Ureter (tissue), 1 donor: ENCODE data around the gene DYRK1B. TPM values are rescaled to one million over a fixed set of nuclear protein-coding genes. Genes with fewer than 3 reads are reported as not detected.
"Not testable (repeated sequence)": the region's sequence is repeated elsewhere in the genome, so short reads cannot be mapped to it uniquely, and the experiment has no call there.

Source experiments
- DNase-seq: peaks from one replicate; pipeline ENCODE4 v3.0.0-alpha.2; 2020; ENCODE audit warnings: low spot score
- total RNA-seq: library from RNA; stranded (reverse); gene quantifications from one replicate; pipeline ENCODE4 v1.2.4, GENCODE V29; 2023
- donor health status: DM: yes; HTN: yes; CAD: no.

The DYRK1B gene
- 19.7 TPM for total RNA-seq

- DNase-seq, result peak; percentile 99
Measured at GRCh38 chr19:39833464-39834286, at the start of gene DYRK1B. Gene DYRK1B (minus strand): TSS chr19:39834162. CDS start chr19:39831867, 2,295 bp downstream.

GRCh38 chr19:39882645-39883044 lies 48.7 kb upstream of the DYRK1B start:
- DNase-seq, result not testable (repeated sequence)

DNA sequence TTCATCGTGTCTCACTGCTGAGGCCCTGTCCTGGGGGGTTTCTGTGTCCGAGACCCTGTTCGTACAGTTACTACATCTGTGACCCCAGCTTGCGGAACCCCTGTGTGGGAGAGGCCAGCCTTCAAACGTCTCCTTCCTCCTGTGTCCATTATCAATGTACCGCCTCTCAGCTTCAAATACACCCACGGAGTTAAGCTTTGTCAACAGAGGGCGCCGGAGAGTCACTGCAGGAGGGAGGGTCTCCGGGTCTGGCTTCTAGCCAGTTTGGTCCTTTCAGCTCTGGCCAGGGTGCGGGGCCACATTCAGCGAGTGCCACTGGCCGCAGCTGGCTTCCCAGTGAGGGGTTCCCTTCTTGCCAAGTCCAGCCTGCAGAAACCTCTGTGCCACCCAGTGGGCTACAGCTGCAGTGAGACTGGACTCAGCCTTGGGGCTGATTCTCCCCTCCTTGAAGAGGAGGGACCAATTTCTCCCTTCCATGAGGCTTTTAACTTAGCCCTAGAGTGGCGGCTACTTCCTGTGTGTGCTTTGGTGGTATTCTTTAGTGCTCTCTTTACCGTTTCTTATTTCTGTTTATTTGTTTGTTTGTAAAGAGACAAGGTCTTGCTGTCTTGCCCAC lies 47.6 kb upstream of the DYRK1B start:
- not testable (repeated sequence) for DNase-seq

DNA sequence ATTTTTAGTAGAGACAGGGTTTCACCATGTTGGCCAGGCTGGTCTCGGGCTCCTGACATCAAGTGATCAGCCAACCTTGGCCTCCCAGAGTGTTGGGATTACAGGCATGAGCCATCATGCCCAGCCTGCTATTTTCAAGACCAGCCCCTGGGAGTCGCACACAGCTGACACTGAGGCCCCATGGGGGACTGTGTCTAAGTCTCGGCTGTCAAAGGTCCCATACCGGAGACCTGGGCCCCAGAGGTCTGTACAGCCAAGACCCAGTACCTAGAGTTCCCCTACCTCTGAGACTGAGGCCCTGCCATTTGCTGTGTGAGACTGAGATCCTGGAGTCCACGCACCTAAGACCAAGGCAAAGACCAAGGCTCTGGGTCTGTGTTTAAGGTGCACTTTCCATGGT lies 46.3 kb upstream of the DYRK1B start:
- not testable (repeated sequence) for DNase-seq

GRCh38 chr19:39879796-39880195 lies 45.8 kb upstream of the DYRK1B start:
- not testable (repeated sequence) for DNase-seq

- not testable (repeated sequence) for DNase-seq
Measured at GRCh38 chr19:39878866-39879265, 44.9 kb upstream of the DYRK1B start.

- no peak for DNase-seq
Measured at GRCh38 chr19:39878398-39878797, 44.4 kb upstream of the DYRK1B start.

GRCh38 chr19:39877982-39878381 lies 44.0 kb upstream of the DYRK1B start:
- DNase-seq, result not testable (repeated sequence)

DNA sequence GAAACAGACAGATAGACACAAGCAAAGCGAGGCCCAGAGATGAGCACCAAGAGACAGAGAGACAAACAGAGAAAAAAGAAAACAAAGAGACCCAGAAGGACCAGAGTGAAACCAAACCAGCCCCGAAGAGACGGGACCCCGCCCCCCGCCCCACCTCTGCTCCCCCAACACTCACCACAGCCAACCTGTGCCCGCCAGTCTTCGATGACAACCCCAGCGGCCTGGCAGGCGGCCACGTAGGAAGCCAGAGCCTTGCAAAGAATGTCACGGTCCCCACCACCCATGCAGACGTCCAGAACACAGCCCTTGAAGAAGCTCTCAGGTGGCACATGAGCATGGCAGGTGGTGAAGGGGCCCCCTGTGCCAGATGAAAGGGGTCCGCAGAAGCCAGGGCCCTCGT lies 43.5 kb upstream of the DYRK1B start:
- DNase-seq, result not testable (repeated sequence)

DNA sequence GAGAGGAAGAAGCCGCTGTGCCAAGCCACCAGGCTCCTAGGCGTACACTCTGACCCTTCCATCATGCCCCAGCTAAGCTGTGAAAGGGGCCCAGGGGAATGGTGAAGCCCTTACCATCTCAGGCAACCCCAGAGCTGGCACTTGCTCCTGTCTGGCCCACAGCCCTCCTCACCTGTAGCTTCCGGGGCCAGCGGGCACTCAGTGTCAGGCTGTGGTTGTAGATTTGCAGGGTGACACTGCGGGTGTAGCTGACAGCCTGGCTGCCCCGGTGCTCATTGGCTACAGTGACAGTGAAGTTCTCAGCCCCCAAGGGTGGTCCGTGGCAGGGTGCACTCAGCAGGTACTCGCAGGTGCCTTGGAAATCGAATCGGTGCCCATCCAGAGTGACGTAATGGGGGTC lies 42.5 kb upstream of the DYRK1B start:
- DNase-seq, result not testable (repeated sequence)

- not testable (repeated sequence) for DNase-seq
Measured at GRCh38 chr19:39875401-39875864, 41.5 kb upstream of the DYRK1B start.

- no peak for DNase-seq
Measured at GRCh38 chr19:39874404-39874803, 40.4 kb upstream of the DYRK1B start.

DNA sequence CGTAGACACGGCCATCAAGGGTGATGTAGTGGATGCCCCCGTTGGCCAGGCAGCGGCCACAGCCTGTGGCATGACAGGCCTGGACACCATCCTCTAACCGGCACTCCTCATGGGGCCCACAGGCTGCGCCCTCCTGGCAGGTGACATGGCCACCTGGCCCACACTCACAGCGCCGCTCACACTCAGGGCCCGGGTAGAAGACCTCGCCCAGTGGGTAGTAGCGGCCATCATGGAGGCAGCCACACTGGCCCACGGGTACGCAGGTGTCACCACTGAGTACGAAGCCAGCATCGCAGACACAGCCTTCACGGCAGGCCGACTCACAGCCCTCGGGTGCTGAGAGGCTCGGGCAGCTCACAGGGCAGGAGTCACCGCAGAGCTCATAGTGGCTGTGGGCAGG lies 39.4 kb upstream of the DYRK1B start:
- DNase-seq, result no peak

GRCh38 chr19:39871886-39872866 lies 38.2 kb upstream of the DYRK1B start:
- no peak for DNase-seq

DNA sequence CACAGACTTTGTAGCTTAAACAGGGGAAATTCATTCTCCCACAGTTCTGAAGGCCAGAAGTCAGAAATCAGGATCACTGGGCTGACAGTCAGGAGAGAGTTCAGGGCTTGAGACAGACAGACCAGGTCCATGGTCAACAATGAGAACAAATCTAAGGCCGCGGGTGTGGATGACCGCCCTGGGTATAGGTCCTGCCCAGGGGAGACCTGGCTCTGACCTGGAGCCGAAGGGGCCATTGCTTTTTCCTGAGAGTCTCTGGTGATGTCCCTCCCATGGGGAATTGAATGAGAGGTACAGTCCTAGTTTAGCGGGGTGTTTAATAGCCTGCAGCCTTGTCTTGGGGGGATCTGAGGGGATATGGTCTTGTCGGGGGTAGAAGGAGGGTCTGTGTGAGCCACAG lies 37.4 kb upstream of the DYRK1B start:
- no peak for DNase-seq

GRCh38 chr19:39870171-39870971 lies 36.4 kb upstream of the DYRK1B start:
- no peak for DNase-seq

GRCh38 chr19:39867952-39868351 lies 34.0 kb upstream of the DYRK1B start:
- no peak for DNase-seq

DNA sequence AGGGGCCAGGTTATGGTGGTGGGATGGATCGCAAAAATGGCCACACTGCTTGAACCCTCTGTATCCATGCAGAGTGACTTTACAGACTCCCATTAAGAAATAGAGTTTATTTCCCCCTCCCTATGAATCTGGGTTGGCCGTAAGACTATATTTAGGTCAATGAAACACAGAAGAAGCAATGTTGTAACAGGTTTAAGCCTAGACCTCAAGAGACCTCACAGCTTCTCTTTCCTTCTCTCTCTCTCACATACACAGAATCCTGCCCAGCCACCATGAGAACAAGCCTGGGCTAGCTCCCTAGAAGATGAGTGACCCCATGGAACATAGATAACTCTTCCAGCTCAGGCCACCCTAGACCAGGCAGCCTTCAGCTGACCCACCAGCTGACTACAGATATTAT lies 33.2 kb upstream of the DYRK1B start:
- no peak for DNase-seq

DNA sequence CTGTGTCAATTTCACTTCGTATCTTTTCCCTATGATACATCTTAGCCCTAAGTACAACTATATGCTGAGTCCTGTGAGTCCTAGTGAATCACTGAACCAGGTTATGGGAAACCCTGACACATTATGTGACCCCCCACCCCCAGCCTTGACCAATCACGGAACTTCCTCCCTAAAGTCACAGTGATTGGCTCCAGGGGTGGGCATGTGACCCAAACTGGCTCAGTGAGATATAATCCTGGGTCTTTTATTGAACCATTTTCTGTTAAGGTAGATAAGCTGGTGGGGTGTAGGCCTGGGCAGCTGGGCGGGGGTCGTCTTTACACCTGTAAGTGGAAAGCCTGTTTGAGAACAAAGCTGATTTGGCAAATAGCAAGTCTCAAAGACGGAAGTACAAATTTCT lies 32.0 kb upstream of the DYRK1B start:
- DNase-seq, result no peak

DNA sequence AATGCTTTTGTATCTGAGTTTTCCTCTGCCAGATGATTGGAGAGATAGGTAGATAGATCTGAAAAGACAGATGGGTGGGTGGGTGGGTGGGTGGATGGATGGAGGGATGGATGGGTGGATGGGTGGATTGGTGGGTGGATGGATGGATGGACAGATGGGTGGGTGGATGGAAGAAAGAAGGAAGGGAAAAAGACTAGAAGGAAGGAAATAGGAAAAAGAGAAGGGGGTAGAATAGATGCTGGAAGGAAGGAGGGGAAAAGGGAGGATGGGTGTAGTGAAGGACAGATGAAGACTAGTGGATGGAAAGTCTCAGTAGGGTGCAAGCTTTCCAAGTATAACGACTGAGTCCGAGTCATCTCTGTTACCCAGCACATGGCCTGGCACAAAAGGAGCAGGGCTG lies 31.2 kb upstream of the DYRK1B start:
- DNase-seq, result no peak

DNA sequence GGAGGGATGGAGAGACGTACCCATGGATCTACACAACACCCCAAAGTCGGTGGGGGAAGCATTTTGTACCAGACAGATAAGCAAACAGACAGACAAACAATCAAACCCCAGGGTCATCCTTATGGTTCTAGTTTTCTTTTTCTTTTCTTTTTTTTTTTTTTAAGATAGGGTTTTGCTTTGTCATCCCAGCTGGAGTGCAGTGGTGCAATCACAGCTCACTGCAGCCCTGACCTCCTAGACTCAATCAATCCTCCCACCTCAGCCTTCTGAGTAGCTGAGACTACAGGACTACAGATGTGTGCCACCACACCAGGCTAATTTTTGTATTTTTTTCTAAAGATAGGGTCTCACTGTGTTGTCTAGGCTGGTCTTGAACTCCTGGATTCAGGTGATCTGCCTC lies 30.2 kb upstream of the DYRK1B start:
- DNase-seq, result no peak
